Lower leg skin (tissue), 4 donors: ENCODE measurements around the gene MAP3K5. TPM values are rescaled to one million over a fixed set of nuclear protein-coding genes. Genes with fewer than 3 reads are reported as not detected.

Experiments used
- DNase-seq, 2 donors: peaks; one replicate each; pipeline ENCODE4 v3.0.0-alpha.2; 2019; ENCODE audit warnings: low spot score in 2 of 2
- H3K4me3 ChIP-seq: fragments of 200-600 bp; sonication (generic); 2 replicates; pipeline ENCODE4 v1.5.1; 2017; ENCODE audit warnings: mild to moderate bottlenecking, low read depth; ENCODE audit not compliant: poor library complexity, severe bottlenecking
- CTCF ChIP-seq, 3 donors: fragments of 450-650 bp; IDR thresholded peaks; one replicate each; pipeline ENCODE4 v1.5.1; 2016; ENCODE audit warnings: antibody characterized with exemption in 3 of 3, mild to moderate bottlenecking in 3 of 3, moderate library complexity in 2 of 3
- POLR2A ChIP-seq, 2 donors: fragments of 450-650 bp; IDR thresholded peaks; one replicate each; pipeline ENCODE4 v1.6.1; 2016 to 2017; ENCODE audit warnings: antibody characterized with exemption in 2 of 2, mild to moderate bottlenecking in 1 of 2, moderate library complexity in 1 of 2
- WGBS, 2 donors: methylation state at CpG; one replicate each; pipeline ENCODE4 v1.1.5; 2018; 5-methylcytosine and 5-hydroxymethylcytosine counted together
- intact Hi-C: fragments of 100-400 bp; cut with DNase I; formaldehyde crosslinking; loops from one replicate; pipeline ENCODE4 v1.15.0; 2023; ENCODE audit warnings: low total_unique reads
- total RNA-seq, 4 donors: library from RNA; depleted of rRNA; stranded (reverse); fragments of >200 nt; gene quantifications; one replicate each; pipeline ENCODE4 v1.1.0, GENCODE V29; 2016

Gene MAP3K5
- total RNA-seq, 4 donors from 2014 or later, result 18.9 to 35.2 (median 27.0) TPM

- WGBS, 2 donors, result 80 to 86% methylated on average over 3 of the region's 3 CpGs
- intact Hi-C loops, result no loop called here
- TF ChIP-seq POLR2A (IDR thresholded peaks at IDR 0.05) (no peak), CTCF (IDR thresholded peaks at IDR 0.05) (no peak)
- H3K4me3 ChIP-seq, result no peak overlapping the region
- no peak for DNase-seq
These were observed 280.4 kb downstream of the MAP3K5 start for GRCh38 chr6:136511926-136512325.

GRCh38 chr6:136511397-136511796 lies 280.9 kb downstream of the MAP3K5 start:
- intact Hi-C loops, result no loop called here
- no peak overlapping the region for H3K4me3 ChIP-seq
- no peak for DNase-seq
- WGBS, 2 donors, result 44 to 48% methylated on average over 1 of the region's 1 CpG
- TF ChIP-seq POLR2A (IDR thresholded peaks at IDR 0.05) (no peak), CTCF (IDR thresholded peaks at IDR 0.05) (no peak)

DNA sequence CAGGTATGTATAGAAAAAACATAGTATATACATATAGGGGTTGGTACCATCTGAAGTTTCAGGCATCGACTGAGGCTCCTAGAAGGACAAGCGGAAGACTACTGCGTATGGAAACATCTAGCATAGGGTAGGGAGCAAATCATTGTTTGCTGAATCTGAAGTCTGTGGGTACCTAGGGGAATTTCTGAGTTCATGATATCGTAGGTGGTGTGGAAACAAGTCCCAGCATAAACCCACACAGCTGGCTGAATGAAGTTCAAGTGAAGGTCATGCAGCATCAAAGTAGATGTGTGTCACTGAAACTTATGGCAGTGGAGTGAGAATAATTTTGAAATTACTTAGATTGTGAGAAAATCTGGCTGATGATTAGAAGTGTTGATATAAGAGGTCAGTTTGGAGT lies 281.5 kb downstream of the MAP3K5 start:
- TF ChIP-seq CTCF (IDR thresholded peaks at IDR 0.05), result no peak
- no peak for TF ChIP-seq POLR2A (IDR thresholded peaks at IDR 0.05)
- intact Hi-C loops, result no loop called here
- WGBS, 2 donors, result 68 to 70% methylated on average over 4 of the region's 4 CpGs

DNA sequence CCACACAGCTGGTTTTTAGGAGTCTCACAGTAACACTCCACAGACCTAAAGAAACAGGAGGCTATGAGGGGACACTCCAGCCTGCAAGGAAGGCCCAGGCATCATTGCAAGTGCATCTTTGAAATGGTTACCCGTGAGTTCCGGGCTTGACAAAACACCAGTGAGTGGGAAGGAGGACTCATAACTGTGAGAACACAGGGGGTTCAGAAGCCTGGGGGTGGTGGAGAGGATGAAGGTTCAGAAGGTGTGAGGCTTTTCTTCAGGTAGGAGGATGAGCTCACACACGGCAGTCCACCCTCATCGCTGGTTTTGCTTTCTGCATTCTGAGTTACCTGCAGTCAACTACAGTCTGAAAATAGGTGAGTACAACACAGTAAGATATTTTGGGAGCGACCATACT lies 282.0 kb downstream of the MAP3K5 start:
- DNase-seq, result no peak
- TF ChIP-seq CTCF (IDR thresholded peaks at IDR 0.05), result no peak
- TF ChIP-seq POLR2A (IDR thresholded peaks at IDR 0.05), result no peak
- 87 to 92% methylated on average over 5 of the region's 5 CpGs for WGBS, 2 donors
- no peak overlapping the region for H3K4me3 ChIP-seq
- intact Hi-C loops, result no loop called here

More for the DNA sequence above, 281.5 kb downstream of the MAP3K5 start:
- no peak overlapping the region for H3K4me3 ChIP-seq
- DNase-seq, result no peak

- no peak for DNase-seq
- intact Hi-C loops, result no loop called here
- no peak for TF ChIP-seq CTCF (IDR thresholded peaks at IDR 0.05)
- no peak for TF ChIP-seq POLR2A (IDR thresholded peaks at IDR 0.05)
- 79 to 93% methylated on average over 1 of the region's 1 CpG for WGBS, 2 donors
- no peak overlapping the region for H3K4me3 ChIP-seq
These were observed 283.4 kb downstream of the MAP3K5 start for GRCh38 chr6:136508725-136509392.

Other genes starting within 250 kb of the MAP3K5 start
- 10 to 100 TPM; 32.5 to 41.8 (median 39.0) TPM for gene MAP7, start 242.1 kb downstream of the MAP3K5 start, total RNA-seq
- gene PEX7, start 30.1 kb upstream of the MAP3K5 start, total RNA-seq, result 10 to 100 TPM; 15.2 to 21.5 (median 21.2) TPM
- gene SLC35D3, start 129.8 kb upstream of the MAP3K5 start, total RNA-seq, result under 1 TPM in 1 of 4 donors, not detected in 3; 0.10 TPM